HepG2 (cell line): ENCODE data around the gene PPP2R5E. TPM values are rescaled to one million over a fixed set of nuclear protein-coding genes. Genes with fewer than 3 reads are reported as not detected.

Experiments
- ATF3 ChIP-seq: sonication (generic); formaldehyde crosslinking; IDR thresholded peaks from 2 replicates; pipeline ENCODE4 v1.4.0; 2020; ENCODE audit warnings: missing genetic modification reagents
- CREB1 ChIP-seq, 2 experiments: fragments of 450-650 bp in 1 of 2; IDR thresholded peaks; 2 replicates each; pipeline ENCODE4 v1.6.1; 2016 to 2017; ENCODE audit warnings: control low read depth in 1 of 2, mild to moderate bottlenecking in 1 of 2, missing compliant biosample characterization in 1 of 2, missing genetic modification characterization in 1 of 2
- FOXM1 ChIP-seq: sonication (generic); formaldehyde crosslinking; IDR thresholded peaks from 2 replicates; pipeline ENCODE4 v1.5.0; 2020; ENCODE audit warnings: missing genetic modification reagents
- HINFP ChIP-seq: sonication (generic); formaldehyde crosslinking; IDR thresholded peaks from 2 replicates; pipeline ENCODE4 v1.4.0; 2020; ENCODE audit warnings: low read depth, mild to moderate bottlenecking, missing genetic modification reagents
- IKZF1 ChIP-seq: fragments of 450-650 bp; IDR thresholded peaks from 2 replicates; pipeline ENCODE4 v1.7.1; 2016
- LRRFIP1 ChIP-seq: sonication (generic); formaldehyde crosslinking; conservative IDR thresholded peaks from 2 replicates; pipeline ENCODE4 v1.4.0; 2020; ENCODE audit warnings: missing genetic modification reagents
- MAF1 ChIP-seq: sonication (generic); formaldehyde crosslinking; IDR thresholded peaks from 2 replicates; pipeline ENCODE4 v1.5.0; 2020; ENCODE audit warnings: missing genetic modification reagents, borderline replicate concordance
- MBD4 ChIP-seq: IDR thresholded peaks from 2 replicates; pipeline ENCODE4 v1.6.1; 2012; ENCODE audit warnings: low read length, inconsistent platforms, borderline replicate concordance
- POGZ ChIP-seq: sonication (generic); formaldehyde crosslinking; IDR thresholded peaks from 2 replicates; pipeline ENCODE4 v1.4.0; 2020; ENCODE audit warnings: mild to moderate bottlenecking, missing genetic modification reagents
- SRSF4 ChIP-seq: fragments of 200-400 bp; formaldehyde crosslinking; IDR thresholded peaks from one replicate; pipeline ENCODE4 v1.6.1; 2018; ENCODE audit warnings: mild to moderate bottlenecking, low read depth, low read length, moderate library complexity; ENCODE audit not compliant: poor library complexity, severe bottlenecking
- ZC3H4 ChIP-seq: sonication (generic); formaldehyde crosslinking; IDR thresholded peaks from 2 replicates; pipeline ENCODE4 v1.4.0; 2020; ENCODE audit warnings: missing genetic modification reagents, borderline replicate concordance
- ZFAT ChIP-seq: sonication (generic); formaldehyde crosslinking; conservative IDR thresholded peaks from 2 replicates; pipeline ENCODE4 v1.8.1; 2023; ENCODE audit warnings: missing genetic modification reagents, inconsistent platforms
- ZNF234 ChIP-seq: sonication (generic); formaldehyde crosslinking; conservative IDR thresholded peaks from 2 replicates; pipeline ENCODE4 v1.5.1; 2020; ENCODE audit warnings: mild to moderate bottlenecking, missing genetic modification reagents
- ZNF251 ChIP-seq: sonication (generic); formaldehyde crosslinking; IDR thresholded peaks from 2 replicates; pipeline ENCODE4 v1.9.0; 2021; ENCODE audit warnings: mild to moderate bottlenecking, missing genetic modification reagents
- ZNF3 ChIP-seq: IDR thresholded peaks from 2 replicates; pipeline ENCODE4 v1.7.0; 2017; ENCODE audit warnings: inconsistent platforms
- ZNF331 ChIP-seq: sonication (generic); formaldehyde crosslinking; IDR thresholded peaks from 2 replicates; pipeline ENCODE4 v1.4.0; 2020; ENCODE audit warnings: missing genetic modification reagents
- ZNF569 ChIP-seq: sonication (generic); formaldehyde crosslinking; IDR thresholded peaks from 2 replicates; pipeline ENCODE4 v1.5.0; 2020; ENCODE audit warnings: mild to moderate bottlenecking, missing genetic modification reagents, moderate library complexity, borderline replicate concordance
- ZNF570 ChIP-seq: sonication (generic); formaldehyde crosslinking; IDR thresholded peaks from 2 replicates; pipeline ENCODE4 v1.4.0; 2020; ENCODE audit warnings: mild to moderate bottlenecking, missing genetic modification reagents, borderline replicate concordance
- ZNF619 ChIP-seq: sonication (generic); formaldehyde crosslinking; IDR thresholded peaks from 2 replicates; pipeline ENCODE4 v1.4.0; 2020; ENCODE audit warnings: mild to moderate bottlenecking, missing genetic modification reagents
- ZNF709 ChIP-seq: sonication (generic); formaldehyde crosslinking; IDR thresholded peaks from 2 replicates; pipeline ENCODE4 v1.5.0; 2020; ENCODE audit warnings: mild to moderate bottlenecking, missing genetic modification reagents
- ZNF724P ChIP-seq: sonication (generic); formaldehyde crosslinking; IDR thresholded peaks from 2 replicates; pipeline ENCODE4 v1.8.0; 2022; ENCODE audit warnings: missing genetic modification reagents, borderline replicate concordance
- ZNF772 ChIP-seq: sonication (generic); formaldehyde crosslinking; IDR thresholded peaks from 2 replicates; pipeline ENCODE4 v1.5.0; 2020; ENCODE audit warnings: mild to moderate bottlenecking, missing genetic modification reagents
- ZNF777 ChIP-seq: sonication (generic); formaldehyde crosslinking; IDR thresholded peaks from 2 replicates; pipeline ENCODE4 v1.4.0; 2020; ENCODE audit warnings: missing genetic modification reagents
- ZNF800 ChIP-seq: sonication (generic); formaldehyde crosslinking; IDR thresholded peaks from 2 replicates; pipeline ENCODE4 v1.4.0; 2020; ENCODE audit warnings: missing genetic modification reagents
- ZSCAN31 ChIP-seq: sonication (generic); formaldehyde crosslinking; IDR thresholded peaks from 2 replicates; pipeline ENCODE4 v1.5.0; 2020; ENCODE audit warnings: low read depth, mild to moderate bottlenecking, missing genetic modification reagents
- polyA plus RNA-seq, 8 experiments: library from polyadenylated mRNA; depleted of rRNA in 3 of 8; stranded (reverse) in 7 of 8; unstranded in 1 of 8; fragments of >200 nt; fragmentation: Illumina TruSeq in 4 of 8; extraction: Trizol in 4 of 8; gene quantifications; 2 replicates each; pipeline versions ENCODE4 v1.2.1 to v1.2.3, GENCODE V29; 2011 to 2016; ENCODE audit warnings: low read depth in 4 of 8, missing spikeins in 1 of 8, mixed read lengths in 1 of 8; ENCODE audit not compliant: insufficient read depth in 1 of 8
- total RNA-seq, 5 experiments: library from RNA; depleted of rRNA; stranded (reverse); fragments of >200 nt; fragmentation: Illumina TruSeq; extraction: Trizol; gene quantifications; 2 replicates each; pipeline ENCODE4 v1.2.3, GENCODE V29; 2016; ENCODE audit warnings: low read depth in 1 of 5

The PPP2R5E gene
- total and polyA plus RNA-seq, 2 of the 13 experiments (the other 11 are each of a cell fraction or from before 2014, with no cell fraction given): 8.9 to 11.0 TPM

- no peak for TF ChIP-seq ZNF800 (CRISPR knock-in tag)
- no peak for TF ChIP-seq ZNF569 (CRISPR knock-in tag)
- no peak for TF ChIP-seq ZNF234 (CRISPR knock-in tag)
- no peak for TF ChIP-seq ZNF777
- TF ChIP-seq HINFP: no peak
- TF ChIP-seq LRRFIP1 (CRISPR knock-in tag): no peak
- no peak for TF ChIP-seq ZNF619 (CRISPR knock-in tag)
- no peak for TF ChIP-seq FOXM1
- 0 out of 2 replicates have a peak, but pooled peaks have one; percentile 5 for TF ChIP-seq ZNF709 (CRISPR knock-in tag)
- TF ChIP-seq ZC3H4 (CRISPR knock-in tag): no peak
- peak; percentile 36; the same call in 1 of the 2 replicates for TF ChIP-seq ZNF772 (CRISPR knock-in tag)
- no peak for TF ChIP-seq ATF3 (CRISPR knock-in tag)
- TF ChIP-seq ZNF331: no peak
- no peak for TF ChIP-seq ZFAT (CRISPR knock-in tag)
- TF ChIP-seq ZNF724P (CRISPR knock-in tag): no peak
- TF ChIP-seq ZNF570: no peak
- no peak for TF ChIP-seq MBD4
- no peak for TF ChIP-seq POGZ (CRISPR knock-in tag)
- TF ChIP-seq MAF1 (CRISPR knock-in tag): no peak
- TF ChIP-seq SRSF4: no peak
- TF ChIP-seq ZSCAN31 (CRISPR knock-in tag): no peak
- no peak for TF ChIP-seq ZNF251 (CRISPR knock-in tag)
- TF ChIP-seq CREB1 (IDR thresholded peaks at IDR 0.05): no peak
- no peak for TF ChIP-seq CREB1 (CRISPR knock-in tag; IDR thresholded peaks at IDR 0.05)
- TF ChIP-seq IKZF1: no peak
- no peak for TF ChIP-seq ZNF3 (CRISPR knock-in tag)
Observed at GRCh38 chr14:63543826-63544406, 739 bp upstream of the PPP2R5E start (continued).
